D721Med (cell line): ENCODE measurements around the gene DUS3L.
A peak's percentile ranks its signal among the peaks of the same experiment; 100 is the strongest.

Experiments
- DNase-seq: peaks from one replicate; pipeline ENCODE4 v3.0.0; 2011; ENCODE audit warnings: low spot score; ENCODE audit not compliant: insufficient read length
- FAIRE-seq: peaks from 2 replicates; lab custom pipeline; 2011; peaks lifted over from hg19 to GRCh38; lab: Jason Lieb, UNC
- TF ChIP-seq, protein P1 (sequence below): IDR thresholded peaks from 2 replicates; pipeline ENCODE4 v1.5.1; 2012; ENCODE audit warnings: mild to moderate bottlenecking, control low read depth; ENCODE audit not compliant: insufficient read depth; ENCODE audit errors: missing control alignments

The DUS3L gene

DNA sequence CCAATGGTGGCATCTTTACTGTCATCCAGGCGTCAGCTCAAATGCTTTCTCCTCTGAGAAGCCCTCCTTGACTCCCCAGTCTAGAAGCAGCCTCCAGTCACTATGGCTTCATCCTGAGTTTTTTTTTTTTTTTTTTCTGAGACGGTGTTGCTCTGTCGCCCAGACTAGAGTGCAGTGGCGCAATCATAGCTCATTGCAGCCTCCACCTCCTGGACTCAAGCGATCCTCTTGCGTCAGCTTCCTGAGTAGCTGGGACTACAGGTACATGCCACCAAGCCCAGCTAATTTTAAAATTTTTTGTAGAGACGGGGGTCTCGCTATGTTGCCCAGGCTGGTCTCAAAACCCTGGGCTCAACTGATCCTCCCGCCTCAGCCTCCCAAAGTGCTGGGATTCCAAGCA lies 18.1 kb upstream of the DUS3L start:
- DNase-seq (no peak), FAIRE-seq (no peak)
- TF ChIP-seq, protein P1, sequence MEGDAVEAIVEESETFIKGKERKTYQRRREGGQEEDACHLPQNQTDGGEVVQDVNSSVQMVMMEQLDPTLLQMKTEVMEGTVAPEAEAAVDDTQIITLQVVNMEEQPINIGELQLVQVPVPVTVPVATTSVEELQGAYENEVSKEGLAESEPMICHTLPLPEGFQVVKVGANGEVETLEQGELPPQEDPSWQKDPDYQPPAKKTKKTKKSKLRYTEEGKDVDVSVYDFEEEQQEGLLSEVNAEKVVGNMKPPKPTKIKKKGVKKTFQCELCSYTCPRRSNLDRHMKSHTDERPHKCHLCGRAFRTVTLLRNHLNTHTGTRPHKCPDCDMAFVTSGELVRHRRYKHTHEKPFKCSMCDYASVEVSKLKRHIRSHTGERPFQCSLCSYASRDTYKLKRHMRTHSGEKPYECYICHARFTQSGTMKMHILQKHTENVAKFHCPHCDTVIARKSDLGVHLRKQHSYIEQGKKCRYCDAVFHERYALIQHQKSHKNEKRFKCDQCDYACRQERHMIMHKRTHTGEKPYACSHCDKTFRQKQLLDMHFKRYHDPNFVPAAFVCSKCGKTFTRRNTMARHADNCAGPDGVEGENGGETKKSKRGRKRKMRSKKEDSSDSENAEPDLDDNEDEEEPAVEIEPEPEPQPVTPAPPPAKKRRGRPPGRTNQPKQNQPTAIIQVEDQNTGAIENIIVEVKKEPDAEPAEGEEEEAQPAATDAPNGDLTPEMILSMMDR: no peak

DNA sequence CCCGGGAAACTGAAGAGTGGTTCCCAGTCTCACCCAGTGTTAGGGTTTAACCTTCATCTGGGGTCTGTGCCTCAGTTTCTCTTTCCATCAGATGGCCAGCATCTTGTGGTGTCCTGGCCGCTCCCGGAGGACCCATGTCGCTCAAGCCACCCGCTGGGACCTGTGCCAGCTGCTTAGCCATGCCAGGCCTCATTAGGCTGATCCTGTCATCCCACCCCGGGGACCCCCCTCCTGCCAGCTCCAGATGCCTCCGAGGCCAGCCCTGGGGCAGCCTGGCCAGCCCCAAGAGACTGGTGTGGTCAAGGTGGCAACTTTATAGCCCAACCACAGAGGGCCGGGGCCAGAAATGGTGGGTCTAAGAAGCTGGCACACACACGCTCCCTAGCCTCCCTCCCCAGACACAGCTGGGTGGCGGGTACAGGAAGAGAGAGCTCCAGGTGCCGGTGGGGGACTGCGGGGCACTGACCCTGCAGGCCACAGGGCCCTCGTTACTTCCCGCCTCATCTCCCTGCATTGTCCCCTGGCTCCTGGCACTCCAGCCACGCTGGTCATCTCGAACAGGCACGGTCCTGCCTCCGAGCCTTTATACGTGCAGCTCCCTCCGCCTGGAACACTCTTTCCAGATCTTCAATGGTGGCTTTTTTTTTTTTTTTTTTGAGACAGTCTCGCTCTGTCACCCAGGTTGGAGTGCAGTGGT lies 17.3 kb upstream of the DUS3L start:
- no peak for FAIRE-seq
- TF ChIP-seq, protein P1: no peak
- no peak for DNase-seq

DNA sequence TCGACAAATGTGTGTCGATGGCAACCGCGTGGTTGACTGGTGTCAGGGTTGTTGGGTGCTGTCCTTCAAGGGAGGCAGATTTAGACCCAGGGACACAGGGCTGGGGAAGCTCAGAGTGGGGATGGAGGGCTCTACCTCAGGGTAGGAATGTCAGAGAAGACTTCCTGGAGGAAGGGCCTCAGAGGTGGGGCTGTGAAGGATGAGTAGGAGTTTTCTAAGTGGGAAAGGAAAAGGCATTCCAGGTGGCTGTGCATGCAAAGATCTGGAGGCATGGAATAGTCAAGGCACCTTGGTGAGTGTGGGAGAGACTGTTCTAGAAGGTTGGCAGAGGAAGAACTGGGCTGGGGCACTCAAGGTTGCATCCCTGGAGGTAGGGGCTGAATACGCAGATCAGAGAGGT lies 15.9 kb upstream of the DUS3L start:
- DNase-seq (no peak), FAIRE-seq (no peak)
- TF ChIP-seq, protein P1: no peak

DNA sequence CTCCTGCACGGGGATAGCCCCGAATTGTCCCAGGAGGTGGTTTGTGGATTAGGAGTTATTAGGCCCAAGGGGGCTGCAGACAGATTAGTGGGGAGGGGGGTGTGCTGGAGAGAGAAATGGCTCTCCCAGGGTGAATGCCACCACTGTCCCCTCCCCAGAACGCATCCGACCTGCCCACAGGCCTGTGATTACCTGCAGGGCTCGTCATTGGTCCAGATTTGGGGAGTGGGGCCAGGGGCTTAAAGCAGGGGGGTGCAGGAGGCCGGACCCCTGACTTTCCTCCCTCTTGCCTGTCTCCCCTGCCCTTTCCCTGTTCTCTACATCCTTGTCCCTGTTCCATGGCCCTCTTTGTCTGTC lies 15.1 kb upstream of the DUS3L start:
- TF ChIP-seq, protein P1: no peak
- FAIRE-seq: no peak
- DNase-seq: no peak

DNA sequence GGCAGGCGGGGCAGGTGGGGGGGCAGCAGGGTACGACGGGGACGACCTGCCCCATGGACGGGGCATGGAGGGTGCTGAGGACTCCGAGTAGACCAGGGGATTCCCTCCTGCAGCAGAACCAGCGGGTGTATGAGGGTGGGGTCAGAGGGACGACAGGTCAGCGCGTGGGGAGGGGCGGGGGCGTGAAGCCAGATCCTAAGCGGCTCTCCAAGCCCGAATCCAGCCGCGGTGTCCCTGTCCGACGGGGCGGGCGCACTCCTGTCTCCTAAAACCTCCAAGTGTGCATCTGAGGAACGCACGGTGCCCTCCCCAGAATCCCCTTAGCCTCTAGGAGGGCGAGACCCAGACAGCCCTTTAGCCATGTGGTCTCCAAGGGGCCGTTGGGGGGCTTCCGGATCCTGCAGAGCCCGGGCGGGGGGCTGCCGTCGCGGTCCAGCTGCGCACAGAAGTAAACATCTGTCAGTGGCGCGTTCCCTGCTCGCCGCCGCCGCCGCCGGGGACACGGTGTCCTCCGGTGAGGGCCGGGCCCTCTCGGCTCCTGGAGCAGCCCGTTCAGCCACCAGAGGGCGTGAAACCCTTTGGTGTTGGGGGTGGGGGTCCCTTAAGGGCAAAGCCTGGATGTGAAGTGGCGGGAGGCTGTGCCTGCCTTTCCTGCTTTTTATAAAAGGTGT lies 14.6 kb upstream of the DUS3L start:
- DNase-seq: peak; percentile 94
- FAIRE-seq: no peak
- TF ChIP-seq, protein P1: peak; percentile 70

DNA sequence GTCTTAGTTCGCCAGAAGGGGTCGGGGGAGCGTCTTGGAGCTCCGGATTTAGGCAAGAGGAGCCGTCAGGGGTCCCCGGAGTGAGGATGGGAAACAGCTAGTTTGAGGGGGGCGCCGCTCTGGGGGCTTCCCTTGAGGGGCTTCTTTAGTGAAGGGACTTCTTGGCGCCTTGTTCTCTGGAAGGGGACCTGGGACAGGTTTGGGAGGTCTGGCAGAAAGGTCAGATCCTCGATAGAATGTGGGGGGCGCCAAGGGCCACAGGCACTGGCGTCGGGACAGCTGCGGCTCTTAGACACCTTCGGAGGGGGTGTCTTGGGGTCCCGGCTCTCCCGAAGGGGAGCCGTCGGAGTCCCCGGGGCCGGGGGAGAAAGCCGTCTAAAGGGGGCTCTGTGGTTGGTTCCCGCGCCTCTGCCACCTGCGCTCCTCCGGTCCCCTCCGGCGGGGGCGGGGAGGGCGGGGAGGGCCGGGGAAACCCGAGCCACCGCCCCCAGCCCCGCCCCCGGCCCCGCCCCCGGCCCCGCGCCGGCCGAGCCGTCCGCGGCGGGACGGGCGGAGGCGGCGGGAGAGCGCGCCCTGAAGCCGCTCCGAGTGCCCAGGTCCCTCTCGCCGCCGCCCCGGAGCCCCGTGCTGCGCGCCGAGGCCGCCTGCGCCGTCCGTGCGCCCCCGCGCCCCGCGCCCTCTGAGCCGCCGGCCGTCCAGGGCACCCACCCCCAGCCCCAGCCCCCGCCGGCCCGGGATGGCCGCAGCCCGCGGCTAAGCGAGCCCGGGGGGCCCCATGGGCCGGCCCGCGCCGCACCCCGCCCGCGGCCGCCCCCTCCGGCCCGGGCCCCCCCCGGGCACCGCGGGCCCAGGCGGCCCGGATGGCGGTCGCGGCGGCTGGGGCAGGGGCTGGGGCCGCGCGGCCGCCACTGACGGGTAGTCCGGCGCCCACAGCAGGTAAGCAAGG lies 13.8 kb upstream of the DUS3L start, which contains the start of gene NRTN:
NRTN (plus strand) TSS at position 552 of the 946 bp plus-strand sequence. CDS start 19,099 bp downstream, outside the sequence.
- TF ChIP-seq, protein P1: no peak
- no peak for FAIRE-seq
- peak; percentile 74 for DNase-seq
